HG03342 (cell line): ENCODE results near the gene NDFIP1.
"Not testable (repeated sequence)": the region's sequence is repeated elsewhere in the genome, so short reads cannot be mapped to it uniquely, and the experiment has no call there.

Experiments used
- ATAC-seq: cut with Tn5 transposase; IDR thresholded peaks from one replicate; pipeline ENCODE4 v1.9.1; 2021; ENCODE audit warnings: mild to moderate bottlenecking, moderate library complexity; ENCODE audit not compliant: unreplicated experiment

Gene NDFIP1

GRCh38 chr5:142151436-142152383 lies 43.1 kb downstream of the NDFIP1 start:
- no peak for ATAC-seq

GRCh38 chr5:142152384-142152732 lies 43.8 kb downstream of the NDFIP1 start:
- no peak for ATAC-seq

DNA sequence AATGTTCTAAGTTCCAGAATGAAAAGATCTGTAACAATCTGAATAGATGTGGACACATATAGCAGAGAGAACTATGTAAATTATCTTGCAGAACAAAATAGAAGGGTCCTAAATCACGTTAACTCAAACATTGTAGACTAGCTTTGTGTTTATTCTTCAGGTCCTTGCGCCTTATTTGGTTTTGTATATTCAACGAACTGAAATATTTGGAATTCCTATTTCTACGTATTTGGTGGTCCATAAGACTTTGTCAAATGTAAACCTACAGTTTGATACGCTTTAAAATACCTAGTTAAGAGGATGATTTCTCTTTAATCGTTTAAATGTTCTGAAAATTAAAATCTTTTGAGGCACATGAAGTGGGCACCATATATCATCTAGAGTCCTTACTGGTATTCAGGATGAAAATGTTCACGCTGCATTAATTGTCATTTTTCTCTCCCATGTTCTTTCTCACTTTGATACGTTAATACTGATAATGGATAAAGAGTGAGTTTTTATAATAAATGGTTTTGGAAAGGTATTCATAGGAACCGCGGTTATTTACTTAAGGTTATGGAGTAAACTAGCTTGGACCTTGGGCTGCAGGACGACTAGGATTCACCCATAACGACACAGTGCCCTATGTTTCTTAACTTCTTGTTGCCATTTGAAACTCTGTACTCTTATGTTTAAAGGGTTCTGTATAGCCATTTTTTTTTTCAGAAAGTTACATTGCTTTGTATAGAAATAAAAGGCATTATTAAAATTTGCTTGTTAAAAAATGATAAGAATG lies 45.3 kb downstream of the NDFIP1 start:
- no peak for ATAC-seq

GRCh38 chr5:142154449-142154841 lies 45.9 kb downstream of the NDFIP1 start:
- not testable (repeated sequence) for ATAC-seq

DNA sequence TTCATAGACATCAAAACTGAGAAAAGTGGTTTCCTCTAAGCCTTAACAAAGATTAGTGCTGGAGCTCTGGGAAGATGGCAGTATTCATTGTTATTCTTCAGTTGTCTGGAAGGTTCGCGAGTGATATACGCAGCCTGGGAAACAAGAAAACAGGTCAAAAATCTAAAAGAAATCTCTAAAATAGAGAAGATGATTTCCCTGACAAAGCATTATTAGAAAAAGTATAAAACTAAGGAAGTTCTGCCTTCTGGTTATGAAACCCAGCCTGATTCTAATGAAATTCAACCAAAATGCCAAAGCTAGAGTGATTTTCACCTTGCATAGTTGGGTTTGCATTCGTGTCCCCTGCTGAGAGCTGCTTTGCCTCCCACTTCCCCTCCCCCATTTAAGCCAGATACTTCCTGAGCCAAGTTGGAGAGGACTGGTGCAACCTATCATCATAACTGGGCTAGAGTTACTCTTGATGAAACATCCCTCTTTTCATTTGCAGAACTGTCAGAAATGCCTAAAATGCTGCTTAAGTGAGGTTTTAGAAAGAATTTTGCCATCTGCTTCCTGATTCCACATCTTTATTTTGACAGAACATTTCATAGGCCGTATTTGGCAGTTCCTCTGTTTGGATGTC lies 48.4 kb downstream of the NDFIP1 start:
- no peak for ATAC-seq

DNA sequence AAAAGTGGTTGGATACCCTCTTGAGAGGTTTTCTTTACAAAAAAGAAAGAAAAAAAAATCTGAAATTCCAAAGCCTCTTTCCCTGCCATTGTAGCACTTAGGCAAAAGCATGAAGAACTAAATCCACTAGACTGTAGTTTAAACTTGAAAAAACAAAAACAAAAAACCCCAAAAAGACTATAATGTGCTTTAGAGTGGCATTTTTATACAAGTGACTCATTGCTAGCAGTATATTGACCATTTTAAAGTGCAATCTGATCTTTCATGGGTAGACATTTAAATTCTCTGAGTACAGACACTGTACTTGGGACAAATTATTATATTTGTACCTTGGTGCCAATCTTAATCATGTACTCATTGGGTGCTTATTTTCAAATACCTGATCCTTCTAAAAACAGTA lies 50.8 kb downstream of the NDFIP1 start:
- no peak for ATAC-seq

DNA sequence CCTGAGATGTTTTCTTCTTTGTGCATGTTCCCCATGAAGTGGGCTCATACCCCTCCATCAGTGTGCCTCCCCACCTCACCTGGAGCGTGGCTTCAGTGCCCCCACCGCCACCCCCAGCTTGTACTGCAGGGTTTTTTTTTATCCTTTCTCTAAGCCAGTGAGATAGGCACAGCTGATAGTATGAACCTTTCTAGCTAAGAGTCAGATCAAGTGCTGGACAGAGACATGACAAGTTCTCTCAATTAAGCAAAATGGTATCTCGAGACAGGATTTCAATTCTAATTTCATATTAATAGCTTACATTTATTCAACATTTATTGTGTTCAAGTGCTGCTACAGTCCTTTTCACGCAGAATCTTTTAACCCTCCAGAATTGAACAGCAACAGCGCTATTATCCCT lies 55.7 kb downstream of the NDFIP1 start:
- no peak for ATAC-seq

DNA sequence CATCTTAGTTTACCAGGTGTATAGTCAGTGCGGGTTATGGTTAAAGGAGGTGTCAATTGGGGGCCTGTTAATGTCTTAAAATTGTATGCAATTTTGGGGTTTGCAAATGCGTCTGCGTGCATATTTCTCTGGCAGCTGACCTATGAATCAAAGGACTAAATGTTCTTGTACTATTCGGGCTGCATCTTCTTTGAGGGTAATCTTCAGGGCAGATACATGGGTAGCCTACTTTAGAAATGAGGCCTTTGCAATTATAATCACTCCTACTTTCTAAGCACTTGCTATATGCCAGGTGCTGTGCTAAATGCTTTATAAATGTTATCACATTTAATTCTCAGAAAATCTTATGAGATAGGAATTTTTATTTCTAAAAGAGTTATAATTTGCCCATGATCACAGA lies 58.2 kb downstream of the NDFIP1 start:
- ATAC-seq = no peak

GRCh38 chr5:142167458-142167857 lies 58.9 kb downstream of the NDFIP1 start:
- no peak for ATAC-seq

DNA sequence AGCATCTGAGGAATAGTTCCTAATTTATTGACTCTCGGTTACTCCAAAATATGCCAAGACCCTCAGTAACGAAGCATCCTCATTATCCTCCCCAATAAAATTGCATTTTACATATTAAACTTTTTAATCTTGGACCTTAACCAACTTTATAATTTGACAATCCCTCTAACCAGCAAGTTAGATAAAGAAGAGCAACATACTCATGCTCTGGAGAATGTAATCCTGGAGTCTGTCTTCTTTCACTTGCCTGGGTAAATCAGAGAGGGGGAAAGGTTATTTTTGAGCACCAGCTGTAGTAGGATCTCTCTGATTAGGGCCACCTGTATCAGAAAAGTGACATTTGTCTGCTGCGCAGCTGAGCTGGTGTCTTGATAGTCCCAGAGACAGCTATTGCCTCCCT lies 59.8 kb downstream of the NDFIP1 start:
- ATAC-seq = no peak

DNA sequence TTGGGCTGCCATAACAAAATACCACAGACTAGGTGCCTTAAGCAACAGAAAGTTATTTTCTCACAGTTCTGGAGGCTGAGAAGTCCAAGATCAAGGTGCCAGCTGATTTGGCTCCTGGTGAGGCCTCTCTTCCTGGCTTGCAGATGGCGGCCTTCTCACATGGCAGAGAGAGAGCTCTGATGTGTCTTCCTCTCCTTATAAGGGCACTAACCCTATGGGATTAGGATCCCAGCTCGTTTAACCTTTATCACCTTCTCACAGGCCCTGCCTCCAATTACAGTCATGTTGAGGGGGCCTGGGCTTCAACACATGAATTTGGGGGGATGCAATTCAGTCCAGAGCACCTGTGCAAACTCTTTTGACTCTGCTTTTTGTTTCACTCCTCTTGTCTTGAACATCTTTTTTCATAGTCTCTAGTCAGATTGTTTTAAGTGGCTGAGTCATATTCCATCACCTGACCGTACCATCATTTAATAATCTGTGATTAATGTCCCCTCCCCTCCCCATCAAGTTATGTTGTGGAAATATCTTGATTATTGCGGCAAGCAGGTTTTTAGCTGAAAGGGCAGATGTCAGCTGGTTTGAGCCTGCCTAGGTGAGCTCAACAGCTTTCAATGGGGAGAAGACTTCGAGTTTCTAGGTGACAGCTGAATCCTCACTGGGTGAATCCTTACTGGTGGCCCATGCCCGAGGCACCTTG lies 61.8 kb downstream of the NDFIP1 start:
- no peak for ATAC-seq

- no peak for ATAC-seq
Observed at GRCh38 chr5:142171270-142171669, 62.7 kb downstream of the NDFIP1 start.

GRCh38 chr5:142175039-142175438 lies 66.5 kb downstream of the NDFIP1 start:
- no peak for ATAC-seq

- ATAC-seq = no peak
Observed at GRCh38 chr5:142175461-142176142, 67.0 kb downstream of the NDFIP1 start.

DNA sequence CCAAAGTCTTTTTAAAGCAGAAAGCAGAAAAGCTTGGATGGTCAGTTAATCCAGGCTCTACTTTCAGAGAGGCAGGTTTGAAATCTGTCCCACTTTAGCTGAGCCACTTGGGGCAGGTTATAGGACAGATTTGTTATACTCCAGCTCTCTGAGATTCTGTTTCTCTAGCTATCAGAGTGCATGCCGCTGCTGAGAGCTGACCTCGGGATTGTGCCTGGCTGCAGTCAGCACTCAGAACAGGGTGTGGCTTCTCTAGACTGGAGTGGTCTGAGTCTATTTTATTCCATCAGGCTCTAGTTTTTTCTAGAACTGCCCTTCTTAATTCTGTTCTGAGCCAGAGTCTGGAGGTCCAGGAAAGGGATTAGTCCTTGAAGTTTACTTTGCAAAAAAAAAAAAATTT lies 67.7 kb downstream of the NDFIP1 start:
- ATAC-seq = no peak

DNA sequence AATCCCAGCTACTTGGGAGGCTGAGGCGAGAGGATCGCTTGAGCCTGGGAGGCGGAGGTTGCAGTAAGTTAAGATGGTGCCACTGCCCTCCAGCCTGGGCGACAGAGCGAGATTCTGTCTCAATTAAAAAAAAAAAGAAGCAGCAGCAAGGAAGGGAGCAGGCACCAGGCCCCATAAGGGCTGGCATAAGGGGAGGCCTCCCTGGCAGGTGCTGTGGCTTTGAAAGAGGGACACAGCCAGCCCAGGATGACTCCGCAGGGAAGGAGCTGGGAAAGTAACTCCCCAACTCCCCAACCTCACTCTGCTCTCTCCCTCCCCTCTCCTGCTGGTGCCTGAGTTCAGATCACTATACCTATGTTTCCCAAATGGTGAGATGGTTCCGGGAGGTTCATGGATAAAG lies 70.1 kb downstream of the NDFIP1 start:
- ATAC-seq = no peak

DNA sequence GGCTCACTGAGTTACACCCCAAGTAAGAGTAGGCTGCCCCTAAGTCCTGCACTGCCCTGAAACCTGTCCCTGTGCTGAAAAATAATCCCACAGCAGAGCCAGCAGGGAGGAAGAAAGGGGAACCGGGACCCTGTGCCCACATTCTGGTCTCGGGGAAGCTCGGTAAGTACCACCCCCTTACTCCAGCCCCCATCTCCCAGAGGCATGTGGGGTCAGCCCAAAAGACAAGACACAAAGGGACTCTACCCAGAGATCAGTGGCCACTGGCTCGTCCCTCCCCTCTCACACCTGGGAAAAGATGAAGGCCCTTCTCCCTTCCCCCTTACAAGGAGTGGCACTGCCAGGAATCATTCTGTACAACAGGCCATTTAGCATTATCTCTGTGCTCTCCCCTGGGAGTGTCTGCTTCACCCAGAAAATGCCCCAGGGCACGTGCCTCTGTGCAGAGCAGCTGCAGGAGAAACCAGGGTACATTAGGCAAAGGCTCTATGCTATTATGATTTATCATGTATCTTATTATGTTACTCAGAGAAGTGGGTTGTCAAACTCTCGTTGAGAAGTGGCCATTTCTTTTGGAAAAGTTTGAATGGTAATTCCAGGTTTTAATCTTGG lies 71.3 kb downstream of the NDFIP1 start:
- ATAC-seq = no peak

DNA sequence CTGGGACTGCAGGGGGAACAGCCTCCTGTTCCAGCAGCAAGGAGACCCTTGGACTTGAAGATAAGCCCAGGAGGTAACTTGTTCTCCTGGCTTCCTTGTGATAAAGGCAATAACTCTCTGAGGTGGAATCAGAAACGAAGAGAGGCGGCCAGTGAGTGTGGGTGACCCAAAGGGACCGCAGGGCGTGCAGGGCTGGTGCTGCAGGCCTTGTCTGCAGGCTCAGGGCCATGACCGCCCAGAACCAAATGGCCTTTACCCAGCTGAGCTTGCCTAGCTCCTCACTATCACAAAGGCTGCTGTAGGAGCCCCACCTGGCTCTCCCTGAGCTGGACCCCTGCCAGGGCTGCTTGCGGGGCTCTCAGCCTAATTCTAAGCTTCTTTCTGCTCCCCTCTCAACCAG lies 72.5 kb downstream of the NDFIP1 start:
- ATAC-seq = no peak

GRCh38 chr5:142181547-142182163 lies 73.1 kb downstream of the NDFIP1 start:
- no peak for ATAC-seq

DNA sequence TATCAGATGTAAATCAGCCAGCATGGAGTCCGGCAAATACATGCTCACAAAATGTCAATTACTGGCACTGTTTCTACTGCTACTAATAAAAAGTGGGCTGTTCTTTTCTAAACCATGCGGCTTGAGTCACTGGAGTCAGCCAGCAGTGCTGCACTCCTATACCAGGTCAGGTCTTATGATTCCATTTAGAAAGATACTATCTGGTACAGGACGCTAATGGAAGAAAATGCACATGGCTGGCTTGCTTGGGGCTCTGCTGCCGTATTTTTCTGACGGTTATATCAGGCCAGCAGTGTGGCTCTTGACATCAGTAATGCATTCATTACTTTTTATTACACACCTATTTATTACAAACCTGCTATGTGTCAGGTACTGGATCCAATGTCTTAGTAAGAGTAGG lies 74.3 kb downstream of the NDFIP1 start:
- no peak for ATAC-seq
